Measurements from ENCODE around the gene SCN3A.

- TF ChIP-seq CTCF (IDR thresholded peaks at IDR 0.05 in 2 of 3, conservative IDR thresholded peaks at IDR 0.05 in 1 of 3; ENCODE audit: insufficient read depth in 2 of 3, low read depth in 1 of 3, low read length in 3 of 3) (no peak), SETDB1 (IDR thresholded peaks at IDR 0.05; ENCODE audit: low read length) (no peak), JUN (IDR thresholded peaks at IDR 0.05; ENCODE audit: borderline replicate concordance, low read depth, low read length) (no peak), JUN (CRISPR knock-in tag; IDR thresholded peaks at IDR 0.05; ENCODE audit: borderline replicate concordance) (no peak), MYC (IDR thresholded peaks at IDR 0.05; ENCODE audit: low read depth, low read length) (no peak), MYC (CRISPR knock-in tag; IDR thresholded peaks at IDR 0.05; ENCODE audit: borderline replicate concordance, low read depth) (no peak), MAX (CRISPR knock-in tag; IDR thresholded peaks at IDR 0.05) (no peak), SMAD3 (CRISPR knock-in tag; conservative IDR thresholded peaks at IDR 0.05) (no peak), SIX5 (IDR thresholded peaks at IDR 0.05; ENCODE audit: borderline replicate concordance in 1 of 2, insufficient read depth in 1 of 2, low read depth in 1 of 2, low read length in 2 of 2) (no peak), CEBPB (tag; IDR thresholded peaks at IDR 0.05) (no peak), NR3C1 (CRISPR knock-in tag; IDR thresholded peaks at IDR 0.05) (no peak), E2F4 (CRISPR knock-in tag; IDR thresholded peaks at IDR 0.05; ENCODE audit: low read depth) (no peak), ZNF23 (CRISPR knock-in tag; IDR thresholded peaks at IDR 0.05) (no peak)
Observed at GRCh38 chr2:165185633-165186032, 18.2 kb downstream of the SCN3A start.
